Measurements from ENCODE around the gene ZFYVE26. TPM values are rescaled to one million over a fixed set of nuclear protein-coding genes. Genes with fewer than 3 reads are reported as not detected.
A peak's percentile ranks its signal among the peaks of the same experiment; 100 is the strongest.

Gene ZFYVE26
- total RNA-seq, 2 donors from 2014 or later = 17.0 to 19.6 TPM

DNA sequence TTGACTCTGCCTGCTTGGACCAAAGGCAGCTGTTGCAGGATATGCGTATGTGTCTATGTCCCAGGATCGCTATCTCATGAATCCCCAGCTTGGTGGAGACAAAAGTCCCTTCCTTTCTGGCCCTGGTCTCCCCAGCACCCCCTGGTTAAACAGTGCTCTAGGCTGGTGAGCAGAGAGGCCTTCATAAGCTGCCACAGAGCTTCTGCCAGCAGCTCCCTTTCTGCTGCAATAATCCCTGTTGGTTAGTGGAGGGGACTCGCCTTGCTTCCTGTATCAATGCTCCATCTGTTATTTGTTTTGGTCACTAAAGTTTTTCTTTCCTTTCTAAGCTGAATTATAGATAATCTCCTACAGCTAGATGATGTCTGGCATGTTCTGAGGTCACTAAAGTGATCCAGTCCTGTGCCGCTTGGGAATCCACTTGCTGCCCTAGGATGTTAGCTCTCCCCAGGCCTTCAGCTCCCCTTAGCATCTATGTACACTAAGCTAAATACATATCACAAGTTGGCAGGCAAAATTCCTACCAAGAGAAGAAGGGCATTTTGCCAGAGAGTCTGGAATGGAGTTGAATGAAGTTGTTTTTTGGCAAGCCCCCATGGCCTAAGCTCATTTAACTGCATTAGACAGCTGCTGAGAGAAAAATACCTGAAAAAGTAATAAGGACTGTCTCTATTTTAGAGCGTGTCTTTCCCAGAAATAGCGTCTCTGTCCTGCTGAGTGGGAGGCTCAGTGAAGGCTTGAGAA is 66.9 kb downstream of the ZFYVE26 start:
- Mint-ChIP-seq H3K9me3 (no peaks in the 10 kb centered on the region), H3K4me3 (no peak overlapping the region), H3K36me3 (ENCODE audit: low read depth) (peaks cover 81% of the 10 kb centered on the region), H3K4me1 (peaks cover 5% of the 10 kb centered on the region), H3K27me3 (no peaks in the 10 kb centered on the region), H3K27ac (no peak overlapping the region)
- no peak for ATAC-seq (replicated peaks)

DNA sequence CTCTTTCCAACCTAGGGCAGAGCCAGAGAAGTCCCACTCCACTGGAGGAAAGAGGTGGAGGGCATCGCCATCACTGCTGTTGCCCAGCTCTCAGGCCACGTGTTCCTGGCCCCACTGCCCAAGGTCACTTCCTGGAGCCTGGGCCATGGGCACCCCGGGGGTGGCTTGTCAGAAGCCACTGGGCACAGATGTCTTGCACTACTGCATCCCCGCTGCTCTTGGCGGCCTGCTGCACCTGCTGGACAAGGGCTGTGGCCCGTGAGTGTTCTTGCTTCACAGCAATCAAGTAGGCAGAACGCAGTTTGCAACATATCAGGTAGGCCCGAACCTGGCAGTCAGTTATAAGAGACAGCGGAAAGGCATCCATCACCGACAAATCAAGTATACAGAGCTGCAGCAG is 68.1 kb downstream of the ZFYVE26 start:
- Mint-ChIP-seq H3K27me3 (no peaks in the 10 kb centered on the region), H3K27ac (no peak overlapping the region), H3K36me3 (ENCODE audit: low read depth) (peaks cover 69% of the 10 kb centered on the region), H3K4me3 (no peak overlapping the region), H3K4me1 (peaks cover 5% of the 10 kb centered on the region), H3K9me3 (no peaks in the 10 kb centered on the region)
- ATAC-seq (replicated peaks) = no peak

DNA sequence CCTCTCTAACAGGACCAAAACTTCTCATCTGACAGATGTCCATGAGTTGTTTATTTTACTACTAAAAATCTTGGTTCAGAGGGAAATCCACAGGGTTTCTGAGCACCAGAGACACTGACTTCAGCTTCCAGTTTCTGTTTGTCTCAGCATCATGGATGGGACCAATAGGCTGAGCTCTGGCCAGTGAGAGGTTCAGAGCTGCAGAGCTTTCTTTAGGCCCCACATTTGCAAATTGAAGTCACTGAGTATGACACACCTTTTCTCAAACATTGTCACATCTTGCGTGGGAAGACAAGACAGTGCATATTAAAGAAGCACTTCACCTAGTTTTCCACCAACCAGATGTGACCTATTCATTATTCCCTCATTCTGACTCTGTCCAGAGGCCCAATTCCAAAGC is 69.5 kb downstream of the ZFYVE26 start:
- Mint-ChIP-seq H3K9me3 (no peaks in the 10 kb centered on the region), H3K27ac (peak overlapping the region; percentile 31), H3K27me3 (no peaks in the 10 kb centered on the region), H3K4me1 (peaks cover 5% of the 10 kb centered on the region), H3K4me3 (no peak overlapping the region), H3K36me3 (ENCODE audit: low read depth) (peaks cover 55% of the 10 kb centered on the region)
- peak; percentile 96 for ATAC-seq (replicated peaks)

DNA sequence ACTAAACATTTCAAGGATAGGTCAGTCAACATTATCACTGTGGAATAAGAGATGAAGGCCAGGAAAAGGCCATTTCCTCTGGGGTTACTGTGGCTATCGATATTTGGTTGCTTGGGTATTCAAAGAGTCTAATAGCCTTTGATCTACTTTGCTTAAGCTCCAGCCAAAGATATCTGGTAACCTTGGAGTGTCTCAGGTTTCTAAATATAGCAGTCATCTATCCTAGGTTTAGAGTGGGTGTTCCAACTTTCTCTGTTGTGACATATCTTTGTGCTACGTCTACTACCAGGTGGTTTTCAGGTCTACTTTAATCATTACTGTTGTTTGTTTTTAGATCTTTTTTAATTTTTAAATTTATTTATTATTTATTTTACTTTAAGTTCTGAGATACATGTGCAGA is 72.3 kb downstream of the ZFYVE26 start:
- Mint-ChIP-seq H3K27me3 (no peaks in the 10 kb centered on the region), H3K4me1 (peaks cover 16% of the 10 kb centered on the region), H3K36me3 (ENCODE audit: low read depth) (peaks cover 26% of the 10 kb centered on the region), H3K4me3 (no peak overlapping the region), H3K9me3 (no peaks in the 10 kb centered on the region), H3K27ac (no peak overlapping the region)
- ATAC-seq (replicated peaks) = no peak

DNA sequence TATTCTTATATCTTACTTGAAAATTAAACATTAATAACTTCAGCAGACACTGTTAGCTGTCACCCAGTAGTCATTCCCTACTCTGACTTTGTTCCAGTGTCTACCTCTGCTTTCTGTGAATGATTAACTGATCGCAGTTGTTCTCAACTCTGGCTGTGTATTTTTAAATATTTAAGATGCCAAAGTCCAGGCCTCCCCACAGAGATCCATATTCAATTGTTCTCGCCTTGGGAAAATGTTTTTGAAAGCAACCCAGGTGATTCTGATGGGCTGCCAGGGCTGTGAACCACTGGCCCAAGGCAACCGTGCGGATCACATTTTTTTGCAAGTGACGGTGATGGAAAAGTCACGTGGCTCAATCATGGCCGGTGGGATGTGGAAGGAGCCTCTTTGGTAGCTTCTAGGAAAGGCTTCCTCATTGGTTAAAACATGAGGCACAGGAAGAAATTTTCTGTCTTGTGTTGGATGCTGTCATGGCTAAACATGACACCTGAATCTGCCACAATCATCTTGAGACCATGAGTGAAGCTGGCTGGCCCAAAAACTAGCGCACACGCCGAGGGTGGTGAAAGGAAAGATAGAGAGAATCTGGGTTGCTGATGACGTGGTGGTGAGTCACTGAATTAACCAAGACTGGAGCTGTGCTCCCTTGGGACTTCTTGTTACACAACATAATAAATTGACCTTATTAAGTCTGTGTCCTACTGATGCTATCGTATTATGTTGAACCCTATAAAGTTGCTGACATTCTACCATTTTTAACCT is 77.5 kb downstream of the ZFYVE26 start:
- Mint-ChIP-seq H3K27me3 (no peaks in the 10 kb centered on the region), H3K36me3 (ENCODE audit: low read depth) (no peaks in the 10 kb centered on the region), H3K4me1 (peaks cover 11% of the 10 kb centered on the region), H3K9me3 (no peaks in the 10 kb centered on the region), H3K27ac (no peak overlapping the region), H3K4me3 (no peak overlapping the region)
- peak; percentile 89 for ATAC-seq (replicated peaks)

DNA sequence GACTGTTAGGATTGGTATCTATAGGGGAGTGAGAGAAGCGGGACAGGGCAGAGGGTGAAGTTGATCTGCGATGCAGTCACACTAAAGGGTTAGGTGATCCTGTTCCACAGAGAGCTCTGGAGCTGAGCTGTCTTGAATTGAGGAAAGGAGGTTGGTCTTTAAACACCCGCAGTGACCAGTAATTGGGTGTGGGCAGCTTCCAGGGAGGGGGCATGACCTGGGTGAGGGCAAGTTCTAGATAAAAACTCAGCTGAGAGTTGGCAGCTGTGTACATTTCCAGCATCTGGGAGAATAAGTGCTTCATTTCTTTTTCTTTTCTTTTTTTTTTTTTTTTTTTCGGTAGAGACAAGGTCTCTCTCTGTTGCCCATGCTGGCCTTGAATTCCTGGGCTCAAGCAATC is 79.6 kb downstream of the ZFYVE26 start:
- Mint-ChIP-seq H3K4me1 (peaks cover 9% of the 10 kb centered on the region), H3K4me3 (no peak overlapping the region), H3K27ac (no peak overlapping the region), H3K27me3 (no peaks in the 10 kb centered on the region), H3K36me3 (ENCODE audit: low read depth) (no peaks in the 10 kb centered on the region), H3K9me3 (no peaks in the 10 kb centered on the region)
- no peak for ATAC-seq (replicated peaks)

DNA sequence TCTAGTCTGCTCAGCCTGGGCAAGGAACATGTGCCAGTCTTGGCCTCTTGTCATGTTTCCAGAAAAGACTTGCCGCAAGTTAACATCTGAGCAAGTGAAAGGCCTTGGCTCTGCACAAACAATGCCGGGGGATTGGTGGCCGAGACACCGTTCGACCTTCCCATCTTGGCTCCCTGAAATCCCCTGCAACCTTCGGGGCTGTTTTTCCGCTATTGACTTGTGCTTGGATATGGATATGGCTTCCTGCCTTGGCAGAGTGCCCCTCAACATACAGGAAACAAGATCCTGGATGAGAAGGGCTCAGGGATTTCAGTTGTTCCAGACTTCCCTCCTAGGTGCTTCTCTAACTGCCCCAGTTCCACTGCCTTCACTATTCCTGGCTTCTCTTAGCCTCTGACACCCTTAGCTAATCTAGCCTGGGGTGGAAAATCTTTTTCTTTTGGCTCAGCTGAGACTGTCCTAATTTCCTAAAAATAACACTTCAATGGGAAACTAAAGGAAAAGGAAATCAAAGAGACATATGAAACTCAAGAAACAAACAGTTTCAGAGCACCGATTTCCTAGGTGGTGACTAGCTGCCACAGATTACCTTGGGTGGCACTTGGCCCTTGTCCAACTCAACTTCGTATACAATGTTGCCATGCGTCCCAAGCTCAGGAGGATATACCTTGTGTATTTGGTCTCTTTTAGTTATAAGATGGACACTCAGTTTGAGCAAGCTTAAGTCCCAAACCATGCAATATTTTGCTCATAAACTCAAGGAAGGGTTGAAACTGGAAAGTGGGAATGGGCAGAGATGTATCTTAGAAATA is 80.8 kb downstream of the ZFYVE26 start:
- Mint-ChIP-seq H3K4me1 (peaks cover 6% of the 10 kb centered on the region), H3K9me3 (no peaks in the 10 kb centered on the region), H3K27ac (no peak overlapping the region), H3K36me3 (ENCODE audit: low read depth) (no peaks in the 10 kb centered on the region), H3K27me3 (no peaks in the 10 kb centered on the region), H3K4me3 (no peak overlapping the region)
- no peak for ATAC-seq (replicated peaks)

DNA sequence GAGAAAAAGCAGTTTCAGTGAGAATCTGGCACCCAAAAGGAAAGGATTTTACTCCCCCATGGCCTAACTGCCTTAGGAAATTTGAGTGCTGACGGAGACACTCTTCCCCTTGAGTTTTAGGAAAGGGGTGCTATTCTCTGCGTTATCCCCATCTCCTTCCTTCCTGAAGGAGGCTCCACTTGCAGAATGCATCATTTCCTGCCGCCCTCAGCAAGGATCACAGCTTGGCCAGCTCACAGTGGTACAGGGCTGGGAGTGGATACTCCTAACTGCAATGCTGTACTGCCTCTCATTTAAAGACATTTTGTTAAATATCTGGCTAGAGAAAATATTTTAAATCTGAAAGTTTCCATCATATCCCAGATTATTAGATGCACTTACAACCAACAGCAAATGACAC is 81.7 kb downstream of the ZFYVE26 start:
- Mint-ChIP-seq H3K9me3 (no peaks in the 10 kb centered on the region), H3K4me1 (peaks cover 6% of the 10 kb centered on the region), H3K4me3 (no peak overlapping the region), H3K27ac (no peak overlapping the region), H3K27me3 (no peaks in the 10 kb centered on the region), H3K36me3 (ENCODE audit: low read depth) (no peaks in the 10 kb centered on the region)
- no peak for ATAC-seq (replicated peaks)

DNA sequence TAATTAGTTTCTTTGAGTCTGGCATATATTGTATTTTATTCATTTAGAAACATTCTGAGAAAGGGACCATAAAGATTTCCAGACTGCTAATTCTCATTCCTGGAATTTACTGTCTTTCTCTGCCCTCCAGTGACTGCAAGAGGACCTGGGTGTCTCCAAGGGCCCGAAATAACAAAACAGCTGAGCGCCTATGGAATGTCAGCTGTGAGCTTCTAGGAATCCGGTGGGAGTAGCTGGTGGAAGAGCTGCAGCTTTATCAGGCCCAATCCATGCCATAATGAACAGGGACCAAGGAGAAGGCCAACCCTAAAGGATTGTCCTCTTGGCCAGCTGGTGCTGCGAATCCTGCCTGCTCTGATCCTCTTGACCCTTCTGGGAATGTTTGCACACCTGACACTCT is 82.8 kb downstream of the ZFYVE26 start:
- Mint-ChIP-seq H3K36me3 (ENCODE audit: low read depth) (no peaks in the 10 kb centered on the region), H3K4me3 (no peak overlapping the region), H3K4me1 (no peaks in the 10 kb centered on the region), H3K9me3 (no peaks in the 10 kb centered on the region), H3K27me3 (no peaks in the 10 kb centered on the region), H3K27ac (no peak overlapping the region)
- no peak for ATAC-seq (replicated peaks)

DNA sequence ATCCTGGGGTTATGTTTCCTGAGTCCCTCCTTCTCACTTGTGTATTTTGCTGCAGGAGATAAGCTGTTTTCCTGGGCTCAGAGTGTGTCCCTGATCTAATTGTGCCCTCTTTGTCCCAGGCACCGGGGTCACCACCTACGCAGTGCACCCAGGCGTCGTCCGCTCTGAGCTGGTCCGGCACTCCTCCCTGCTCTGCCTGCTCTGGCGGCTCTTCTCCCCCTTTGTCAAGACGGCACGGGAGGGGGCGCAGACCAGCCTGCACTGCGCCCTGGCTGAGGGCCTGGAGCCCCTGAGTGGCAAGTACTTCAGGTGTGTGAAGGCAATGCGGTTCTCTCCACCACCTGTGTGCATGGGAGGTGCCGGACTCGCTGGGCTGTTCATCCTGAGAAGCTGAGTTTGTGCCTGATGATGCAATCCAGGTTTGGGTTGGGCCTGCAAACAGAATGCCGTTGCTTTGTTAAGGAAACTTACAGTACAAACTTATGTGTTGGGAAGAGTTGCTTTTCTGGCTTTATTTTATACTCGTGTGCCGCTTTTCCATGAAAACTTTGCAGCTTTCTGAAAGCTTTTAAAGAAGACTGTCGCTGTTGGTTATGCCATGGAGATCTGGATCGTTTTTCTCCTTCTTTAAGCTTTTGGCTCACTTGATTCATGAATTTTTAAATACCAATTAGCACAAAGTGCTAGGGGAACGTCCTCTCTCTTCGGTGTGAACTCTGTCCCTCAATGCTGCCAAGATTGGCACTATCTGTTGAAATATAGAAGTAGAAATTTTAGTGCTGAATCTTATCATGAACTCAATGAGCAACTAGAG is 87.1 kb downstream of the ZFYVE26 start:
- H3K27me3 Mint-ChIP-seq = peaks cover 13% of the 10 kb centered on the region
- no peaks in the 10 kb centered on the region for H3K36me3 Mint-ChIP-seq (ENCODE audit: low read depth)
- ATAC-seq (replicated peaks) = no peak
- no peaks in the 10 kb centered on the region for H3K4me1 Mint-ChIP-seq
- no peak overlapping the region for H3K4me3 Mint-ChIP-seq
- H3K27ac Mint-ChIP-seq = no peak overlapping the region
- no peaks in the 10 kb centered on the region for H3K9me3 Mint-ChIP-seq

DNA sequence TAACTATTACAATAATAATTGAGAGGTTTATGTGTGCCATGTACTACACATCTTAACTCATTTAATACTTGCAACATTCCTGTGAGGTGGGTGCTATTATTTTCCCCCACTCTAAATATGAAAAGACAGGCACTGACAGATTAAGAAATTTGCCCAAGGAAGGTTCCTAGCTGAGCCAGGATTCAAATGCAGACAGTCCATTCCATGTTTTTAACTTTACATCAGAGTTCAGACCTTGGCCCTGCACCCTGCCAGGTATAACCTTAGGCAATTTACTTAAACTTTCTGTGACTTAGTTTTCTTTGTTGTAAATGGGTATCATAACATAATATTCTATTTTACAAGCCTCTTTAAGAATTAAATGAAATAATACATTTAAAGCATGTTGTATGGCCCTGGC is 88.1 kb downstream of the ZFYVE26 start:
- H3K36me3 Mint-ChIP-seq (ENCODE audit: low read depth) = no peaks in the 10 kb centered on the region
- no peak overlapping the region for H3K27ac Mint-ChIP-seq
- no peaks in the 10 kb centered on the region for H3K4me1 Mint-ChIP-seq
- H3K27me3 Mint-ChIP-seq = peaks cover 22% of the 10 kb centered on the region
- H3K4me3 Mint-ChIP-seq = no peak overlapping the region
- H3K9me3 Mint-ChIP-seq = no peaks in the 10 kb centered on the region
- ATAC-seq (replicated peaks) = no peak

DNA sequence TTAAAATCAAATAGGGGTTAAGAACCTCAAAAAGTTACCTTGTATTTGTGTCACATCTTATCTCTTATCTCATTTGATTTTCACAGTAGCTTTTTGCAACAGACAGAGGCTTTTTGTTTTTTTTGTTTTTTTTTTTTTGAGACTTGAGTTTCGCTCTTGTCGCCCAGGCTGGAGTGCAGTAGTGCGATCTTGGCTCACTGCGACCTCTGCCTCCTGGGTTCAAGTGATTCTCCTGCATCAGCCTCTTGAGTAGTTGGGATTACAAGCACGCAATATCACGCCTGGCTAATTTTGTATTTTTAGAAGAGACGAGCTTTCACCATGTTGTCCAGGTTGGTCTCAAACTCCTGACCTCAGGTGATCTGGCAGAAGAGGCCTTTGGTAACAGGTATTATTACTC is 89.0 kb downstream of the ZFYVE26 start:
- Mint-ChIP-seq H3K4me3 (no peak overlapping the region), H3K9me3 (no peaks in the 10 kb centered on the region), H3K27me3 (peaks cover 30% of the 10 kb centered on the region), H3K36me3 (ENCODE audit: low read depth) (no peaks in the 10 kb centered on the region), H3K4me1 (no peaks in the 10 kb centered on the region), H3K27ac (no peak overlapping the region)
- no peak for ATAC-seq (replicated peaks)

DNA sequence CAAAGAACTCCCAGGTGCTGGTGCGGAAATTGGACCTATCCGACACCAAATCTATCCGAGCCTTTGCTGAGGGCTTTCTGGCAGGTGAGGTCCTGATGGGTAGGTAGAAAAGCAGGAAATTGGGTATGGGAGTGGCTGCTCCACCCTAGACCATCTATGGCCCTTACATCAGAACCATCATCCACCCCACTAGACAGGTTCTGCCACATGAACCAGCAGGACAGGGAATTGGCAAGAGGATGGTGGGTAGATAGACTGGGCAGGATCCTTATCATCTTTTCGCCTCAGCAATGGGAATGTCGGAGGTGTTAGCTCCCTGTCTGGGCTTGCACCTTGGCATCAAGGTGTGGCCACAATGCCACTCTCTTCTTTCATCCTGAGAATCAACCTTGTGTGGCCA is 91.2 kb downstream of the ZFYVE26 start:
- Mint-ChIP-seq H3K27me3 (peaks cover 40% of the 10 kb centered on the region), H3K4me3 (no peak overlapping the region), H3K36me3 (ENCODE audit: low read depth) (no peaks in the 10 kb centered on the region), H3K4me1 (no peaks in the 10 kb centered on the region), H3K27ac (no peak overlapping the region), H3K9me3 (no peaks in the 10 kb centered on the region)
- ATAC-seq (replicated peaks) = no peak

DNA sequence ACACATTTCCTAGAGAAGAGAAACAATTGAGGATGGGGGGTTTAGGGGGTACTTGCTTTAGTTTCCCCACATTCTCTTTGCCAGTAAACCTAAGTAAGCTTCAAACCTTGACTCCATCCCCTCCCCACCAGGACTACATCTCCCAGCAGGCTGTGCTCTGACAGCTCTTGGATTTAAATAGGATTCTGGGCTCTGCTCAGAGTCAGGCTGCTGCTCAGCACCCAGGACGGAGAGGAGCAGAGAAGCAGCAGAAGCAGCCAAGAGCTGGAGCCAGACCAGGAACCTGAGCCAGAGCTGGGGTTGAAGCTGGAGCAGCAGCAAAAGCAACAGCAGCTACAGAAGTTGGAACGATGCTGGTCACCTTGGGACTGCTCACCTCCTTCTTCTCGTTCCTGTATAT is 94.1 kb downstream of the ZFYVE26 start:
- Mint-ChIP-seq H3K27ac (no peak overlapping the region), H3K4me1 (no peaks in the 10 kb centered on the region), H3K27me3 (peaks cover 40% of the 10 kb centered on the region), H3K9me3 (no peaks in the 10 kb centered on the region), H3K36me3 (ENCODE audit: low read depth) (no peaks in the 10 kb centered on the region), H3K4me3 (no peak overlapping the region)
- ATAC-seq (replicated peaks) = no peak

Data from activated T-helper 17 cell treated with anti-CD3 and anti-CD28 coated beads, Interleukin-2, amount 50 U/mL, for 72 hours (primary cell).